ENCODE data around the gene PSMB10.
"Not testable (repeated sequence)": the region's sequence is repeated elsewhere in the genome, so short reads cannot be mapped to it uniquely, and the experiment has no call there.

The PSMB10 gene

DNA sequence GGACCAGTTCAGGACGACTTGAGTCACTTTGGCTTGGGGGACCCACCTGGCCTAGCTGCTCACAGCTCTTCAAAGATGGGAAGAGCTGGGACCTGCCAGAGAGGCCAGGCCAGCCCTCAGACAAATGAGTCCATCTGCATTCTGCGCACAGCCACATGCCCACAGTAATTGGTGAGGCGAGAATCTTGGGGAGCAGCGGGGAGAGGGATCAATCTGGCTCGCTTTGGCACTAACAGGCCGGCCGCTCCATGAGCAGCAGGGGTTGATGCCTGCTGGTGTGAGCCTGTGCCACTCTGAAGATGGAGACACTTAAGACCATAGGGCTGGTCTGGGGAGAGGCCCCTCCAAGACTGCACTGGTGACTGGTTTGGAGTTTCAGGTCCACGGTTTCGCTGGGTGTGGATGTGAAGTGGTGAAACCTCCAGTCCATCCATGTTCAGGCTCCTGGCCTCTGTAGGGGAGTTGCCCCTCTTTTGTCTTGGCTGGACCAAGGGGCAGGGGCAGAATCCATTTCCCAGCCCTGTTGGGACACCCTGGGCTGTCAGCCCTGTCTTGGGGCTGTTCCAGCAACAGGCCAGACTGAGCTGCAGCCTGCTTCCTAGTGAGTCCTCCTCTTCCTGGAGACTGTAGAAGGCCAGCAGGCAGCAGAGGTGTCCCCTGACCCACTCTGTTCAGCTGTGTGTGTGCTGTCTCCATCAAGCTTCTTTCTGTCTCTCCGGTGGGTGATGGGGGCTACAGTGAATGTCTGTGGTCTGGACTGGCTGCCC is 12.3 kb downstream of the PSMB10 start:
- DNase-seq: no peak

DNA sequence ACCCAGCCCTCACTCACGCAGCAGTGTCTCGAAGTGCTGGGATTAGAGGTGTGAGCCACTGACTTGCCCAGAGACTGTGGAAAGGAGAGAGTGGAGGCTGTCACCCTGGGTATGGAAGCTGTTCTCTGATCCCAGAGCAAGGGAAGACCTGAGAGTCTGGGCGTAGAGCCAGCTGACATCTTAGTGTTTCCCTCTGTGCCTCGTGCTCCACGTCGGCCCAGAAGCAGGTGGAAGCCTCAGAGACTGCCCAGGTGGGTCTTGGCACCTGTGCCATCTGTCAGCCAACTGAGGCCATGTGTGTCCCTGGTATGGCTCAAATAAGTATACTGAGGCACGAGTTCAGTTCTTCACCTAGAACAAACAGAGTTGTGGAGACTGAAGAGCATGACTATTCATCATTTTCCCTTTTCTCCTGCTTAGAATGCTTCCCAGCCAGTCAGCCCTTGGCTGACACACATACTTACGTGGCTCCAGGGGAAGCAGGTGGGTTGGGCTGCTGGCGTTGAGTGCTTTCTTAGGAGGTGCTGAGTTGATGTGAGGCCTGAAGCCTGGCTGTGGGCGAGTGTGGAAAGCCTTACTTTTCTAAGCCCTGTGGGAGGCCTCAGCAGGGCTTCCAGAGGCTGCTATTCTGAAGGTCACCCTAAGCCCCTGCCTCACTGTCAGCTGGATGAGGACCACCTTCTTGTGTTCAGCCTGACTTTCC is 13.1 kb downstream of the PSMB10 start:
- DNase-seq: no peak

DNA sequence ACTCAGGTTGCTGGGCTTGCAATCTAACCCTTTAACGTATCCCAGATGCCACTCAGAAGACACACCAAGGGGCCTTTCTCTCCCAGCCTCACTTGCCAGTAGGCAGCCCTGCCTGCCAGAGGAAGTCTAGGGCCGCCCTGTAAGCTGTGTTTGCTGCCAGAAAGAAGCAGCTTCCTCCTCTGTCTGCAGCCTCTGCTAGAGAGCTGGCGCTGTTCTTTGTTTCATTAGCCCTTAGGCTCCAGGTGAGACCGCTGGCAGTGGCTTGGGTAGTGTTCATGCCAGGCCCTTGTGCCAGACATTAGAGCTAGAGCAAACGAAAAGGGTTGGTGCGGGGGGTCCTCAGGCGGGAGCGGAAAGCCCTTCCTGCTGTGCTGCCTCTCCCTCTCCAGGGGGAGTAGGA is 13.9 kb downstream of the PSMB10 start:
- DNase-seq: no peak

DNA sequence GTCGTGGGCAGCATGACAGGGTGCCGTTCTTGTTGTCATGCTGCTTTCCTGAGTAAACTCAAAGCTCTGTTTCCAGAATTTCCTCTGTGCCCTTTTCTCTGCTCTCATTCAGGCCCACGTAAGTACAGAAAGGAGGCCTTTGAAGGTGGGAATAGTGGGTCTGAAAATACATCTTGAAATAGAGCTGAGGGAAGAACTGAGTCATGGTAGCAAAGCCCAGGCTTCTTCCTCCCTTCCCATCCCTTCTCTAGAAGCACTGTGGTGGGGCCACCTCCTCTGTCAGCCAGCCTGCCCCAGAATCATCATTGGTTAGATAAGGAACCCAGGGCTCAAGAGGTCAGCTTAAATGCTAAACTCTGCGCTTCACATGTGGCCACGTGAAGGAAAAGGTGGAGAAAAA is 14.4 kb downstream of the PSMB10 start:
- DNase-seq: no peak

DNA sequence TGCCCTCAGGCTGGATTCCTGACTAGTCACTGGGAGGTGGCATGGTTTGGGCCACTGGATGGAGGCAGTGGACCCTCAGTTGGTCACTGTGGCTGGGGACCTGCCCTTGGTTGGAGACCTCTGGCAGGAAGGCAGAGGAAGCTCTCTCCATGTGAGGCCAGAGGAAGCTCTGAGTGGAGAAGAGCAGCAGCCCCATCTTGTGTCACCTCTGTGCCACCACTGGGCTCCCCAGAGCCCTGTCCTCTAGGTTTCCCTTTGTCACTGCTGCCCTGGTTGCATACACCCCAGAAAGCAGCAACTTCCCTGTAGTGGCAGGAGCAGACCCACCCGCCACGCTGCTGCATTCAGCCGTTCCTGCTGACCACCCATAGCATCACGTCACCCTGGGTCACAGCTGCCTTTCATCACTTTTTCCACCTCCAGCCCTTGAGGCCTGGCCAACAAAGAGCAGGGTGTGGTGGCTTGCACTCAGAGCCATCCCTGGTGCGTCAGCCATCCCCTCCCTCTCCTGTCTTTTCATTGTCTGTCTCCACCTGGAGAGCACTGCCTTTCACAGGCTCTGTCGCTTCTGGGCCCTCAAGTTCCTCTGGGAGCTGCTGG is 16.9 kb downstream of the PSMB10 start:
- no peak for DNase-seq

DNA sequence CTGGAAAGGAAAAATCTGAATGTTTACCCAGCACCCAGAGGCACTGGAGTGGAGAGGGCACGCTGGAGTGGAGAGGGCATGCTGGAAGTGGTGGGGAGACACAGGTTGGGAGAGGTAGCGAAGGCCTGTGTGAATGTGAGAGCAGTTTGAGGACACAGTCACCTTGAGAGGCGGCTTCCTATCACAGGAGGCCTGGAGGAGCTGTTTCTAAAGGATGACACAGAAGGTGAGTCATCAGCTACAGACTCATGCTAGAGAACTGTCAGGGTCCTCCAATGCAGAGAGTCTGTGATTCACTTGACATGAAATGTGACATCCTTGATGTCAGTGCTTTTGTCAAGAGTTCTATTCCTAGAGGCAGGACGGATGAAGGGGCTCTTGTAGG is 18.8 kb downstream of the PSMB10 start:
- DNase-seq: no peak

DNA sequence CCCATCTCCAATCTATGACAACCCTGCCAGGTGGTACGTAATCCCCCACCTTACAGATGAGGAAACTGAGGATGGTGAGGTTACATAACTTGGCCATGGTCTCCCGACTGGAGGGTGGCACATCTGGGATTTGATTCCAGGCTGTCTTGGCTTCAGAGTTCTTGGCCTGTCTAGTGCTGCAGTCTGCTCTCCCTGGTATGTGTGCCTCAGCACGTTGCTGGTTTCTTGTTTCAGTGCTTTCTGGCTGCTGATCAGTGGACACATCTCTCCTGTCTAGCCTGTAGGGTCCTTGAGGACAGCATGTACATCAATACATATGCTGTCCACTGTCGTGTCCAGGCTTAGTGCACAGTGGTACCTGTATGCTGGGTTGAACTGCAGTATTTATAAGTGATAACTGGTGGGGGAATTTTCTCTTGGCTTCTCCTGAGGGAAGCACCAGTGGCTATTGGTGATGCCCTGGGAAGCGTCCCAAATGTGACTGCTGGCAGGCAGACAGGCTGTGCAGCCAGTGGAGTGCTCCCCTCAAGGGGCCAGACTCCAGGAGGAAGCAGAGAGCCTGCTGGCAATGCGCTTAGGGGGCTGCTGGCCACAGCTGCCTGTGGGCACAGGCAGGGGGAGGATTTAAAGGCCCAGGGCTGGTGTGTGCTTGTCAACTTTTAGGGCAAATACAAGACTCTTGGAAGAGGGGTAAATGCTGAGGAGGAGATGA is 19.4 kb downstream of the PSMB10 start:
- DNase-seq: no peak

DNA sequence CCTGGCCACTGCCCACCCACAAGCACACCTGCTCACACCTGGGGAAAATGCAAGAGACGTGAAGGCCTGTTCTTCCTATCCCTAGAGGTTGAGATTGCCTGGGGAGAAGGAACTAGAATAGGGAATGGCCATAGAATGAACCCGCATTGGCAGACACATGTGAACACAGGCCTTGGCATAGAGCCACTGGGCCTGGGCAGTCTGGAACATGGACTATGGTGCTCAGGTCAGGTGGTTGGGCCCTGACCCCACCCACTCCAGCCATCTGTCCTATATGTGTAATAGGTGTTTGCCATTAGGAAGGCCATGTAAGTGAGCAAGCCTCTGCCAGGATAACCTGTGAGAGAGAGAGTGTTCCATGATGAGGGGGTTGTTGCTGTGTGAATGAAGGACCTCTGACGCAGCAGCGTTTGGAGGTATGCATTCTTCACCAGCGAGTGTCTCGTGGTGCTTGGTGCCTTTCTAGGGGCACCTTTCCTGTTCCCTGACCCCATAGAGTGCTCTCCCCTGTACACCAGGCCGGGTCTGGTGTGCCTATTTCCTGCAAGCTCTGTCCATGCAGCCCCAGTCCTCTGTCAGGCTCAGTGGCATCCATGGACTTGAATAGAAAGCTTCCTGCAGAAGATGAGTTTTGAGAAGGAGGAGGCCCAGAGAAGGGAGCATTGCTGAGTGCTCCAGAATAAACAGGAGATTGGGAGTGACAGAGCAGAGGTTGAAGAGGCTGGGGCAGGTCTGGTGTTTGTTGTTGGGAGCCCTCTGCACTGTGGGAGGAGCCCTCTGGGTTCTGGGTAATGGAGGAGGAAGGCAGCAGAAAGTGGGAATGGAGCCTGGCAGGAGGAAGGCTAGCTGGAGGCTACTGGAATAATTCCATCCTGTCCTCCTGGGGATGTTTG is 20.6 kb downstream of the PSMB10 start:
- no peak for DNase-seq

DNA sequence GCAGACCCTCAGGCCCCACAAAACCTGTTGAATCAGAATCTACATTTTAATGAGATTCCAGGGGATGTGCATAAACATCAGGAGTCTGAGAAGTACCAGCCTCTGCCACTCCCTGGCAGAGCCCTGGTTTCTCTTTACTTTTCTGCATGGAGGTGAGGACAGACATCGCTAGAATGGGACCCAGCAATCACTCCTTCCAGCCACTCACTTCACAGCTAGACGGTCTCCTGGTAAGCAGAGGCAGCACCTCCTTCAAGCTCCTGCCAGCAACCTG is 21.2 kb downstream of the PSMB10 start:
- not testable (repeated sequence) for DNase-seq

DNA sequence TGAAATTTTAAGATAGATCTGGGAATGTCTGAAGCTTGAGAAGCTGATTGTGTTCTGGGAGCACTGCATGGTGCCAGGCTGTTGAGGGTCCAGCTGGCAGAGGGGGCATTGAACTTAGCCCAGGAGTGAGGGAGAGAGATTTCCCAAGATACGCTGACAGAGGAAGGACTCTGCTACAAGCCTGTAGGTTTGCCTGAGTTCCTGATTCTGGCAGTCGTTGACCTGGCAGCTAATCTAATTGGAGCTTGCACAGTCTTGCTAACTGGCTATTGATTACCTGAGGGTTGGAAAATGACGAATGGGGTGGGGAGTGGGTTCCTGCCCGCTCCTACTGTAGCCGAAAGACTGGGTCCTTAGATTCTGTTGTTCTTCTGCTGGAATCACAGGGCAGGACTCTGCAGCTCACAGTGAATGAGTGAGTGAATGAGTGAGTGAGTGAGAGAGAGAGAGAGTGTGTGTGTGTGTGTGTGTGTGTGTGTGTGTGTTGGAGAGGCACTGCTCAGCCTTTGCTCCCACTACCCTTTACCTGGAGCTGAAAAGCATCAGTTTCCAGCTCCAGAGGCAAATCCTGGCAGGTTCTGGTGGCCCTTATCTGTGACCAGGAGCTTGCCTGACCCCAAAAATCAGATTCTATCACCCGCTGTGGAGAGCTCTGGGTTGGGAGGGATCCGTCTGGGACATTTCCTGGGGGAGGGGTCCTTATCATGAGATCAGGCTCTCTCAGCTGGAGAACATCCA is 21.7 kb downstream of the PSMB10 start:
- no peak for DNase-seq

DNA sequence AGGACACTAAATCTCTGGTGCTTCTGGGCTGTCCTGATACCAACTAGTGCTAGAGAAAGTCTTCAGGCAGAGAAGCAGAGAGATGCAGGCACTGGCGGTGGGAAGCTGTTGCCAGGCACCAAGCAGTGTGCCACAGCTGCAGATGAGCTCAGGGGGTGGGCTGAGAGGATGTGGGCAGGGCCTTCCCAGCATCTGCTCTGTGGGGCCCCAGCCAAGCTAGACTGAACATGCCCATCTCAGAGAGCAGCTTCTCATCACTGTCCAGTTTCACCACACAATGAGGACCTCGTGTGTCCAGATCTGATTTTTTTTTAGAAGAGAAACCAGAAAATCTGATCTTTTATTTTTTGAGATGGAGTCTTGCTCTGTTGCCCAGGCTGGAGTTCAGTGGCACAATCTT is 26.5 kb downstream of the PSMB10 start:
- DNase-seq: no peak

DNA sequence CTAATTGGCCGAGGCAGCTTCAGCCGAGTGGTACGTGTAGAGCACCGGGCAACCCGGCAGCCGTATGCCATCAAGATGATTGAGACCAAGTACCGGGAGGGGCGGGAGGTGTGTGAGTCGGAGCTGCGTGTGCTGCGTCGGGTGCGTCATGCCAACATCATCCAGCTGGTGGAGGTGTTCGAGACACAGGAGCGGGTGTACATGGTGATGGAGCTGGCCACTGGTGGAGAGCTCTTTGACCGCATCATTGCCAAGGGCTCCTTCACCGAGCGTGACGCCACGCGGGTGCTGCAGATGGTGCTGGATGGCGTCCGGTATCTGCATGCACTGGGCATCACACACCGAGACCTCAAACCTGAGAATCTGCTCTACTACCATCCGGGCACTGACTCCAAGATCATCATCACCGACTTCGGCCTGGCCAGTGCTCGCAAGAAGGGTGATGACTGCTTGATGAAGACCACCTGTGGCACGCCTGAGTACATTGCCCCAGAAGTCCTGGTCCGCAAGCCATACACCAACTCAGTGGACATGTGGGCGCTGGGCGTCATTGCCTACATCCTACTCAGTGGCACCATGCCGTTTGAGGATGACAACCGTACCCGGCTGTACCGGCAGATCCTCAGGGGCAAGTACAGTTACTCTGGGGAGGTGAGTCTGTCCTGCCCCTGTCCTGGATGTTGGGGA is 27.5 kb downstream of the PSMB10 start:
- no peak for DNase-seq

DNA sequence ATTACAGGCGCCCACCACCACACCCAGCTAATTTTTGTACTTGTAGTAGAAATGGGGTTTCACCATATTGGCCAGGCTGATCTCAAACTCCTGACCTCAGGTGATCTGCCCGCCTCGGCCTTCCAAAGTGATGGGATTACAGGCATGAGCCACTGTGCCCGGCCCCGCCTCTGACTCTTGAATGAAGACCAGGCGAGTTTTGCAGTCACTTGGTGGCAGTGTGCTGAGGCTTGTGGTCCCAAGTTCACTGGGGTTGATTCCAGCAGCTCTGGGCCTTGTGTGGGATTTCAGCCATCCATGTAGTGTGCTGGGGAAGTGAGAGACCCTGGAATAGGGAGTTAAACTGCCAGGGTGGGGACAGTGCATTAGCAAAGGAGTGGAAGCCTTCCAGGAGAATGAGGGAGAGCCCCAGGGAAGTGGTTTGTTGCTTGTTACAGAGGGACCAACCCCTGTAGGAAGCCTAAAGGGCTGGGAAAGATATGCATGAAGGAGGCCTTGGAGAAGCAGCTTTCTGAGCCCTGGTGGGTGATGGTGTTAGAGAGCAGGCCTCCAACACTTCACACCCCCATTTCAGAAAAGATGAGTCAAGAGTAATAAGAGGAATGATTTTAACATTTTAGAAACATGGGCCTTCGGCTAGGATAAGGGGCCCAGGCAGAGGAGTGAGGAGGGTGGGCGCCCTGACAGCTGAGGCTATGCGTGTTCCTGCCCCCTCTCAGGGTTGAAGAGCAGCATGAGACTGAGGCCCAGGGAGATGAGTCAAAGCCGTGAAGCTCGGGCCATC is 29.1 kb downstream of the PSMB10 start:
- DNase-seq: no peak

DNA sequence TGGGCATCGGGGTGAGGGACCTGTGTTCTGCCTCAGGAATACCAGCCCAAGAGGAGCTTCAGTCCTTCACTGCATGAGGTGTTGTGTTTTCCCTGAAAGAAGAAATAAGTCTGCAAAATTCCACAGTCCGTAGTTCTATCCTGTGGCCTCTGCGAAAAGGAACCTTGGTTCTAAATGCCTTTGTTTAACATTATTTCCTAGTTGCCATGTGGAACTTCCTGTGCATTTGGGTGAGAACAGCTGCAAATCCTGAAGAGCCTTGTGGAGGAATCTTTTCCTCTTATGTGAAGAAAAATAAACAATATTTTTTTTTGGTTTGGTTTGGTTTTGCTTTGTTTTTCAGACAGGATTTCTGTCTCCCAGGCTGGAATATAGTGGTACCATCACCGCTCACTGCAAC is 33.8 kb downstream of the PSMB10 start:
- DNase-seq: no peak

DNA sequence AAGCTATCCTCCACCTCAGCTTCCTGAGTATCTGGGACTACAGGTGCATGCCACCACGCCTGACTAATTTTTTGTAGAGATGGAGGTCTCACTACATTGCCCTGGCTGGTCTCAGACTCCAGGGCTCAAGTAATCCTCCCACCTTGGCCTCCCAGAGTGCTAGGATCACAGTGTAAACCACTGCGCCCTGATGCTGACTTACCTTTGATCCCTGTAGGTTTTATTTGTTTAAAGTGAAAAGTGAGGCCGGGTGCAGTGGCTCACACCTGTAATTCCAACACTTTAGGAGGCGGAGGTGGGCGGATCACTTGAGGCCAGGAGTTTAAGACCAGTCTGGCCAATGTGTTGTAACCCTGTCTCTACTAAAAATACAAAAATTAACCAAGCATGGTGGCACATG is 34.9 kb downstream of the PSMB10 start:
- DNase-seq: no peak

DNA sequence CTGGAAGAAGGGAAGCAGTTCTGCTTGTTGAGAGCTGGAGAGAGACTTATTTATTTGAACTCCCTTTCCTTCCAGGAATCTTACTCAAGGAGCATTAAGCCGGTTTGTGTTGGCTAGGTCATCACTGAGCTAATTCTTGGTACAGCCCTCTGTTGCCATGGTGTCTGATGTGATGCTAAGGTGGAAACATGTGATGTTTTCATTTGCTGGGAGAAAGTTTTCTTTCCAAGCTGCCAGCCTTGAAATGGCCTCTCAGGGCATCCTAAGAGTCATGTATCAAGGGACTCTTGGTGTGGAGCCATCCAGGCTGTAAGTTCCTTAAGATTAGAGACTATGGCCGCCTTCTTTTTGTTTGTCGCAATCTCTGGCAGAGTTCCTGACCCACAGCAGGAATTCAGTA is 39.4 kb downstream of the PSMB10 start:
- no peak for DNase-seq

DNA sequence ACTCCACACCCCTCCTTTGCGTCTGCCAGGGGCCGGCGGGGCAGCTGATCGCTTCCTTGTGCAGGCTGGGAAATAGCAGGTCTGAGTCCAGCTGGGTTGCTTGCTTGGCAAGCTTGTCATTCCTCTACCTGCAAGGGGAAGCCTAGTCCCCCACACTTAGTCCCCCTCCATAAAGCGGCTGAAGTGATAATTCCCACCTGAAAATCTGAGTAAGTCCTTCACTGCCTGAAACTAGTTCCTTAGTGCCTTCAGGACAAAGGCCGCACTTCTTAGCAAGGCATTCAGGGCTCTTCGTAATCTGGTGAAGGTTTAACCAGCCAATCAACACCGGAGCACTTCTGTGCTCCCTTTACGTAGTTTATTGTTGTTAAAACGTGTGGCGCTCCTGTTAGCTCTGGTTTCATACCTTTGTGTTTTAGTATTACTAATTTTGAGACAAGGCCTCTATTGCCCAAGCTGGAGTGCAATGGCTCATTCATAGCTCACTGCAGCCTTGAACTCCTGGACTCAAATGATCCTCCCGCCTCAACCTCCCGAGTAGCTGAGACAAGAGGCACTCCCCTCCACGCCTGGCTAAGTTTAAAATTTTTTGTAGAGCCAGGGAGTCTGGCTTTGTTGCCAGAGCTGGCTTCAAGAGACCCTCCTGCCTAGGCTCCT is 42.8 kb downstream of the PSMB10 start:
- no peak for DNase-seq

DNA sequence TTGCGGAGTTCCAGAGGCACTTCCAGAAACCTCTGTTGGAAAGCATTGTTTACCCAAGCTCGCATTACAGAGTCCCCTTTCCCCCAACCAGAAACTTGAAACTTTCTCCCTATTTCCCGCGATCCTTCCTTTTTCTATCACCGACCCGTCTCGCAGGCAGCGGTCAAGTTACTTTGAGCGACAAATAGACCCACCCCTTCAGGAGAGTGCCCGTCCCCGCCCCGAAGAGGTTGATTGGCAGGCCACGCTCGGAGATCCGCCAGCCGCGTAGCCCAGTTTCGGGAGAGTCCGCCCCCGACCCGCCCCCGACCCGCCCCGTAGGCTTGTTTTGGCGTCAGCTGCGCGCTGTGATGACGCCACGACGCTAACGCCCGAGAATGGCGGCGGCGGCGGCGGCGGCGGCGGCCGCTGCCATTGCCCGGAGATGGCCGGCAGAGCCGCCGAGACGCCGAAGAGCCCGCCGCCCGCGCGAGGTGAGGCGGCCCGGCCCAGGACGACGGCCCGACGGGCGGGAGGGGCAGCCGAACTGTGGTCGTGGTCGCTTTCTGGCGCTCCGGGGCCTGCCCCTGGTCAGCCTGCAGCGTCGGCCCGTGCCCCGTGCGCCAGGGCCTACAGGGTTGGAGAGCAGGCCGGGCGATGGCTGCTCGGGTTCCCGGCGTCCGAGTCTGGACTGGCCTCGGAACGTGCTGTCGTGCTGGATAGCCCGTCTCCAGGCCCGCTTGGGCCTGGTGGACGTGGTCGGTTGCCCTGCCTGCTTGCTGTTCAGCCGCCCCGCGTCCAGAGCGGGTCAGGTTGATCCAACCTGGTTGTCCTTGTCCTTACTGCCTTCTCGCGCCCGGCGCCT is 43.5 kb downstream of the PSMB10 start, which contains the start of gene PSKH1:
Gene PSKH1, plus strand, starts transcription at position 356 of the 844 bp plus-strand sequence. CDS start 15,496 bp downstream, outside the sequence.
- peak; percentile 93 for DNase-seq

DNA sequence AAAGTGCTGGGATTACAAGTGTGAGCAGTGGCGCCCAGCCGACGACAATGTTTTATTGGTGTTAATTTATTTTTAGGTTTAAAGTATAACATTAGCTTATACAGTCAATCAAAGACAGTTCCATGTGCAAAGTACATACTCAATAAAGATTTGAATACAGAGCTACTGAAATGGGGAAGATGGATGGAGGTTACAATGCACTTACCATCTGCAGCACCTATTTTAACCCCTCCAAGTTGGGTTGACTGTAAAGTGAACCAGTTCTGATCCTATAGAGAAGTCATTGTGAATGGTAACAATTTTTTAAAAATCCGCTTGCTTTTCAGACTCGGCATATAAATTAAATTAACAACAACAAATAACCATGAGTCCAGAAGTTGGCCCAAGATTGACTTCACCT is 44.3 kb downstream of the PSMB10 start:
- DNase-seq: no peak
